HG03045 (cell line): ENCODE data around the gene TSPAN32.

Experiments
- ATAC-seq: cut with Tn5 transposase; IDR thresholded peaks from one replicate; pipeline ENCODE4 v1.9.1; 2021; ENCODE audit warnings: mild to moderate bottlenecking, moderate library complexity; ENCODE audit not compliant: unreplicated experiment

Gene TSPAN32

DNA sequence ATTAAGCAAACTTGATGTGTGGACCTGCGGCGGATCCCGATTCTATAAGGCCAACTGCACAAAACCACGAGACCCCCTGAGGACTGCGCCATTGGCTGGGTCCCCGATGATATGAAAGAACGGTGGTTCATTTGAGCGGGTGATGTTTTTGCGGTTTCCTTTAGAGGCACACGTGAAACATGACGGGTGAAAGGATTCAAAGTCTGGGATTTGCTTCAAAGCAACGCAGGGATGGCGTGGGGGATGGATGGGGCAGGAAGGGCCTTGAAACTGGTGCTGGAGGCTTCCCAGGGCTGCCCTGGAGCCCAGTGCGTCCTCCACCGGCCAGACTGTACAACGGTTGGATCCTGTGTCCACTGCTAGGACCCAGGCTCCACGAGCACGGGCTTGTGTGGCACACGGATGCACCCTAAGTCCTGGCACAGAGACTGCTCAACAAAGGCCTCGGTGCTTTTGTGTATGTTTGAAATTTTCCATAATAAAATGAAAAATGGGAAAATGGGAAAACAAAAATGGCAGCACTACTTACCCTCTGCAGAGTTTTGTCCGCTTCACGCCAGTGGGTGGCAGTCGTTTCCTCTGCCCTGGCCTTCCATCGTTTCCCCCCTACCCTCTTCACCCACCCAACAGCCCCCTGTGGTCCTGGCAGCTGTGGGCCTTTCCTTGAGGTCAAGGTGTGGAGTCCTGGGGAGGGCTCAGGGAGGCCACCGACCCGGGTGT is 35.1 kb upstream of the TSPAN32 start:
- no peak for ATAC-seq

GRCh38 chr11:2267306-2267850 is 34.4 kb upstream of the TSPAN32 start:
- no peak for ATAC-seq

- no peak for ATAC-seq
These were observed 33.7 kb upstream of the TSPAN32 start for GRCh38 chr11:2267851-2268728.

DNA sequence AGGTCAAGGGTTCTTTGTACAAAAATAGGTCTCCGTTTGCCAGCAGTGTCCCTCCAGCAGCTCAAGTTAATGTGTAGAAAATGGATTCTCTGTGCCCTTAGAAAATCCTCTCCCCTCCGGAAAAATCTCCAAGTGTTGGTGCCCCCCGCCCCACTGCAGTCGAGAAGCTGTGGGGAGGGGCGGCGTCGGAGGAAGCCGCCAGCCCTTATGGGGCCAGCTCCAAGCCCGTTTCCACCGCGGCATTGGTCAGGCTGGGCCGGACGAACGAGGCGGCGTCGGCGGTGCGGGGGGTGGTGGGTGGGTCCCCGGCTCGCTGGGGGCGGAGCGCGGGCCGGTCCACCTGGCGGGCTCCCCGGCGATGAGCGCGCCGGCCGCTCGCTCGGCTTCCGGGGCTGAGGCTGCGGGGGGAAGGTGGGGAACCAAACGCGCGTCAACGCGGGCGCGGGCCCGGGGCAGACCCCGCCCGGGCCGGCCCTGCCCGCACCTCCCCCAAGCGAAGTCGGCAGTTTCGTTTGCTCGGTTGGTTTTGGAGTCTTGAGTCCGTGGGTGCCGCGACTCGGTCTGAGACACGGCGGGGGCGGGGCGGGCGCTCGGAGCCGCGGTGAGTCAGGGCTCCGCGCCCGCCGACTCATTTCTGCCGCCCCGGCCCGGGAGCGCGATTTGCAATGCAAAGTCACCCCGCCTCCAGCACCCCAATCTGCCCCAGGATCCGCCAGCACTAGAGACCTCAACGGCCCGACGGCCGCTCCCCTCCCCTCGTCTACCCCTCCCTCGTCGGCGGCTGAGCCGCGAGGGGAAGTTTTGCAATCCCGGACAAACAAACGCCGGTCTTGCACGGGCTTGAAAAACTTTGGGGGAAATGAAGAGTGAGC is 32.8 kb upstream of the TSPAN32 start:
- no peak for ATAC-seq

GRCh38 chr11:2269601-2270321 is 32.1 kb upstream of the TSPAN32 start:
- ATAC-seq: no peak

DNA sequence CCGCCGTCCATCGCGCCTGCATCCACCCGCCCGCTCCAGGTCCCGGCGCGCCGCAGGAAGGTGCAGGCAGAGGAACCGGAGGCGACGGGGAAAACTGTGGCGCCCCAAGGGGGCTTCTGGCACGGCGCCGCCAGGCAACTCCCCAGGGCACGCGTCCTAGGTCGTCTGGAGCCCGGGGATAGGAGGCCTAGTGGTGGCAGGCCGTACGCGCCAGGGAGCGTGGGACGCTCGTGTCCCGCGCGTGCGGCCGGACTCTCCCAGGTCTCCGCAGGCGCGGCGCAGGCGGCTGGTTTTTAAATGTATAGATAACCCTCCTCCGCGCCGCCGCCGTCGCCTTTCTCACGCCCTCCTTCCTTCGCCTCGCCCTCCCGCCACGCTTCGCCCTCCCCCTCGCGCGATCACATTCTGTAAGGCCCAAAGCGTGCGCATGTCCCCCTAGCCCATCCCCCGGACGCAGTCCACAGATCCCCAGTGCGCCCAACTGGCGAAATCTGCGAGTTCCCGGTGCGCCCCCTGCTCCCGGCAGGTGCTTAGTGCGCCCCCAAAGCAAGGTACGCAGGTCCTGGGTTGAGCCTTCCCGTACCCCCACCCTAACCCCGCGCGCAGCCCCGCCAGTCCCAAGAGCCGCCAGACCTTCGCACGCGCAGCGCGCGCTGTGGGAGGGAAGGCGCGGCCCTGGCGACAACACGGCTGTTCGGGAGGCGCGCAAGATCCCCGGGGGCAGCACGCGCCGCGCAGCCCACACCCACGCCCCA is 31.3 kb upstream of the TSPAN32 start, which contains the start of gene ASCL2:
TSS of gene ASCL2 (minus strand) at position 267 of the 755 bp plus-strand sequence. CDS start at position 11, 256 bp downstream.
- ATAC-seq: no peak

GRCh38 chr11:2271077-2271326 is 30.8 kb upstream of the TSPAN32 start:
- ATAC-seq: no peak

- no peak for ATAC-seq
These were observed 30.2 kb upstream of the TSPAN32 start for GRCh38 chr11:2271327-2272227.

DNA sequence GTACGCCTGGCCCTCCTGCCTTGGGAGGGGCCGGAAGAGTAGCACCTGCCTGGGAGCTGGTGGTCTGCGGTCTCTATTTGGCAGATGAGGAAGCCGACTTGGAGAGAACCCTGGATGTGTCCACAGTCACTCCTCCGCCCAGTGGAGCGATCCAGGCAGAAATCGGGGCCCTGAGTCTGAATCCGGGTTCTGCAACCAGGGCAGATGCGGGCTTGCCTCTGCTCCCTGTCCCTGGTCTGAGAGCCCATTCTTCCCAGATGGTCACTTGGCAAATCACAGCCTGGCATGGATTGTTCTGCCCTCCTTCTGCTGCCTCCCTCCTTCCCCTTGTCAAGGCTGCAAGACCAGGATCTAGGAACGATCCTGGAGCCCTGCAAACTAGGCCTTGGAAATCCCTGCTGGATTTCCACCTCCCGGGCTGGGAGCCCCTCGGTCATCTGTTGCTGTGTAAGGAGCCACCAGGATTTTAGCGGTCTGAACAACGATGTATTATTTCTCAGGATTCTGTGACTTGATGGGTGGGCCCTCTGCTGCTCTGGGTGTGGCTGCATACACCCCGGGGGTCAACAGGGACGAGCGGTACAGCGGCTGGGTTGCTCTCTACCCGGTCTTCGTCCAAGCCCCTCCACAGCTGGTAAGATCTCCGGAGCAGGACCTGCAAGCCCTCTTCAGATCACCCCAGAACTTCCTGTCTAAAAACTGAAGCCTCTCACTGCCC is 29.4 kb upstream of the TSPAN32 start:
- no peak for ATAC-seq

DNA sequence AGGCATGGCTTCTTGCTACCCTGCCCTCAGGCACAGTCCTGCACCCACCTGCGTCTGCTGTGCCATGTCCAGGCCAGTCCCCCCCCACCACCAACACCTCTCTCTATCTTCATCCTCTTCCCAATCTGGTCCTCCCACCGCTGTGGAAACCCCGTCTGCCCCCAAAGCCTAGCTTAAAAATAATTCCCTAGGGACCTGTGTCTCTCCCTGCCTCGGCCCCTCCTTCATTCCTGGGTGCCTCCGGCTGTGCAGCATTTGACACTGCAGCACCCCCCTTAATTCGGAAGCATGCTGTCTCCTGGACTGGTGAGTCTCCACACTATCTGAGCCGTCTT is 28.9 kb upstream of the TSPAN32 start:
- no peak for ATAC-seq

GRCh38 chr11:2273311-2273710 is 28.5 kb upstream of the TSPAN32 start:
- no peak for ATAC-seq

GRCh38 chr11:2273771-2274170 is 28.0 kb upstream of the TSPAN32 start:
- ATAC-seq: no peak

DNA sequence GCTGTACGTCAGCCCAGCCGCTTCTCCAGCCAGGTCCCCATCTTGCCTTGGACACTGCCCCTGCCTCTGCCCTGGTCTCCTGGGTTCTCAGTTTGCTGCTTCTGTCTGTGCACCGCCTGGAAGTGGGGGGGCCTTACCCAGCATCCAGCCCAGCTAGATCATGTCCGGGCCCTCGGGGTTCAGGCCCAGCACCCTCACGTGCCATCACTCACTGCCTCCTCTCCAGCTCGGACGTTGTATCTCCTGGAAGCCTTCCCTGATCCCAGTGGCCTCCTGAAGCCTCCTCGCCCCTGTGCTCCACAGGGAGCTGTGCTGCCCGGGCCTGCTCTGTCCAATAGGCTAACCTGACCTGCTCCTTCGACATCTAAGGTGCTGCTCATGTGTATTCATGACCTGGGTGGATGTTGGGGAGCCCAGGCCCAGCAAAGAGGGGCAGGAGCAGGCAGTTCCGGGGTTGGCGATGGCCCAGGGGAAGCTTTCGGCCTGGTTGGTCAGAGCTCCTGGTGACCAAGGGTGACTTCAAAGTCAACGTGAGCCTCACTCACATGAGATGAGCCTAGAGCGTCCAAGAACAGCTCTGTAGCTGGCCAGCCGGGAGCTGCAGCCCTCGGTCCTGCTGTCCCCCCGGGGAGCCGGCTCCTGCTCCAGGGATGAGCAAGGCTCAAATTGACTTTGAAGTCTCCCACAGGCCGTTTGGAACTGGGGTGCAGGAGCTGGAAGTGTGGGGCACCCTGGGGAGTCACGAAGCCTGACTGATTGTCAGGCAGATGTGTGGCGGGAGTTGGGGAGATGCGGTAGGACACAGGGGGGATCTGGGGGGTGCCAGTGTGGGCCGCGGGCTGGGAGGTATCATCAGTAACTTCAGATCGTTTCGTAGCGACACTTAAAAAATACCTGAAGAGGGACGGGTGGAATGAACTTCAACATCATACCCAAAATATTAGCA is 26.2 kb upstream of the TSPAN32 start:
- ATAC-seq: no peak

- ATAC-seq: no peak
These were observed 25.4 kb upstream of the TSPAN32 start for GRCh38 chr11:2276280-2277007.

GRCh38 chr11:2277008-2277346 is 24.8 kb upstream of the TSPAN32 start:
- ATAC-seq: no peak

GRCh38 chr11:2277933-2278523 is 23.8 kb upstream of the TSPAN32 start:
- no peak for ATAC-seq
